SK-N-MC (cell line): ENCODE measurements around the gene IER3IP1.

ENCODE experiments used
- EZH2 ChIP-seq: fragments of 200-600 bp; sonication (generic); IDR thresholded peaks from one replicate; pipeline ENCODE4 v1.6.1; 2017; ENCODE audit warnings: antibody characterized with exemption
- FOXP2 ChIP-seq: optimal IDR thresholded peaks from 2 replicates; pipeline ENCODE3; 2011; ENCODE audit warnings: mild to moderate bottlenecking, moderate library complexity; ENCODE audit not compliant: insufficient read depth; ENCODE audit errors: extremely low read length, control extremely low read depth
- POLR2AphosphoS5 ChIP-seq: IDR thresholded peaks from 2 replicates; pipeline ENCODE4 v1.6.1; 2012; ENCODE audit warnings: mild to moderate bottlenecking, low read depth, low read length, borderline replicate concordance

- no peak for TF ChIP-seq POLR2AphosphoS5
- no peak for TF ChIP-seq EZH2
- TF ChIP-seq FOXP2: no peak
Observed at GRCh38 chr18:47203626-47204464, 27.7 kb upstream of the IER3IP1 start.
